H1 (cell line): ENCODE data around the gene FCRL5. TPM values are rescaled to one million over a fixed set of nuclear protein-coding genes. Genes with fewer than 3 reads are reported as not detected.

Experiments used
- CBX5 ChIP-seq: fragments of 300-800, 300-1000 bp; sonication (generic); IDR thresholded peaks from 2 replicates; pipeline ENCODE4 v1.7.1; 2016; ENCODE audit warnings: antibody characterized with exemption, low read length, low read depth
- CTBP2 ChIP-seq: IDR thresholded peaks from 2 replicates; pipeline ENCODE4 v1.7.0; 2011; ENCODE audit warnings: borderline replicate concordance, mild to moderate bottlenecking, moderate library complexity, mixed read lengths, low read length; ENCODE audit not compliant: insufficient read depth, insufficient read length
- EGR1 ChIP-seq: IDR thresholded peaks from 2 replicates; pipeline ENCODE4 v1.6.1; 2011; ENCODE audit warnings: low read depth, low read length, borderline replicate concordance
- EP300 ChIP-seq, 2 experiments: IDR thresholded peaks; 1 replicate in 1 of 2; 2 replicates in 1 of 2; pipeline ENCODE4 v1.6.1; 2011 to 2012; ENCODE audit warnings: low read depth in 2 of 2, low read length in 2 of 2, mild to moderate bottlenecking in 2 of 2, borderline replicate concordance in 1 of 2, inconsistent platforms in 1 of 2, moderate library complexity in 1 of 2
- FOSL1 ChIP-seq: IDR thresholded peaks from 2 replicates; pipeline ENCODE4 v1.6.1; 2011; ENCODE audit warnings: mild to moderate bottlenecking, low read depth, low read length, moderate library complexity; ENCODE audit not compliant: insufficient read depth
- TAF7 ChIP-seq: optimal IDR thresholded peaks from 2 replicates; pipeline ENCODE3; 2011; ENCODE audit warnings: low read depth, mild to moderate bottlenecking, inconsistent platforms, low read length, moderate library complexity, borderline replicate concordance
- polyA plus RNA-seq, 7 experiments: library from polyadenylated mRNA; depleted of rRNA in 3 of 7; stranded (reverse) in 5 of 7; unstranded in 2 of 7; fragments of >200 nt in 5 of 7; fragments of 200-250 nt in 2 of 7; gene quantifications; 1 replicate in 5 of 7; 2 replicates in 1 of 7; 4 replicates in 1 of 7; pipeline versions ENCODE4 v1.2.1 to v1.2.3, GENCODE V29; 2011 to 2013; ENCODE audit warnings: missing spikeins in 2 of 7, mixed read lengths in 2 of 7
- total RNA-seq: library from RNA; stranded (reverse); fragmentation: NEBNext Ultra II Directional; extraction: Animal tissue kit (Norgen Biotek cat#: 25700); gene quantifications from 2 replicates; pipeline ENCODE4 v1.2.1, GENCODE V29; 2021
- TF ChIP-seq, protein P1 (sequence below): fragments of 300-600 bp; sonication (generic); IDR thresholded peaks from 2 replicates; pipeline ENCODE4 v1.7.1; 2012; ENCODE audit warnings: low read length, moderate library complexity, mild to moderate bottlenecking, inconsistent platforms; ENCODE audit not compliant: insufficient replicate concordance
- TF ChIP-seq, protein P2 (sequence below): IDR thresholded peaks from 2 replicates; pipeline ENCODE4 v1.6.1; 2011; ENCODE audit warnings: low read depth, mild to moderate bottlenecking, low read length; ENCODE audit not compliant: insufficient read depth
- TF ChIP-seq, protein P3 (sequence below): IDR thresholded peaks from 2 replicates; pipeline ENCODE4 v1.6.1; 2011; ENCODE audit warnings: low read length, improper control_type of control experiment

FCRL5 gene
- total and polyA plus RNA-seq, 2 of the 8 experiments (the other 6 are each of a cell fraction or from before 2014, with no cell fraction given): 1.0 to 2.6 TPM

DNA sequence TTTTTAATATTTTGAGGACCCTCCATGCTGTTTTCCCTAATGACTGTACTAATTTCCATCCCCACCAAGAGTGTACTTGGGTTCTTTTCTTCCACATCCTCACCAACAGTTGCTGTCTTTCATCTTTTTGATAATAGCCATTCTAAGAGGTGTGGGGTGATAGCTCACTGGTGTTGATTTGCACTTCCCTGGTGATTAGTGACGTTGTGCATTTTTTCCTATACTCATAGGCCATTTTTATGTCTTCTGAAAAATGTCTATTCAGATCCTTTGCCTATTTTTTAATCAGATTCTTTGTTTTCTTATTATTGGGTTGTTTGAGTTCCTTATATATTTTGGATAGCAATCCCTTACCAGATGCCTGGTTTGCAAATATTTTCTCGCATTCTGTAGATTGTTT lies 64.2 kb downstream of the FCRL5 start (continued):
- TF ChIP-seq, protein P1, sequence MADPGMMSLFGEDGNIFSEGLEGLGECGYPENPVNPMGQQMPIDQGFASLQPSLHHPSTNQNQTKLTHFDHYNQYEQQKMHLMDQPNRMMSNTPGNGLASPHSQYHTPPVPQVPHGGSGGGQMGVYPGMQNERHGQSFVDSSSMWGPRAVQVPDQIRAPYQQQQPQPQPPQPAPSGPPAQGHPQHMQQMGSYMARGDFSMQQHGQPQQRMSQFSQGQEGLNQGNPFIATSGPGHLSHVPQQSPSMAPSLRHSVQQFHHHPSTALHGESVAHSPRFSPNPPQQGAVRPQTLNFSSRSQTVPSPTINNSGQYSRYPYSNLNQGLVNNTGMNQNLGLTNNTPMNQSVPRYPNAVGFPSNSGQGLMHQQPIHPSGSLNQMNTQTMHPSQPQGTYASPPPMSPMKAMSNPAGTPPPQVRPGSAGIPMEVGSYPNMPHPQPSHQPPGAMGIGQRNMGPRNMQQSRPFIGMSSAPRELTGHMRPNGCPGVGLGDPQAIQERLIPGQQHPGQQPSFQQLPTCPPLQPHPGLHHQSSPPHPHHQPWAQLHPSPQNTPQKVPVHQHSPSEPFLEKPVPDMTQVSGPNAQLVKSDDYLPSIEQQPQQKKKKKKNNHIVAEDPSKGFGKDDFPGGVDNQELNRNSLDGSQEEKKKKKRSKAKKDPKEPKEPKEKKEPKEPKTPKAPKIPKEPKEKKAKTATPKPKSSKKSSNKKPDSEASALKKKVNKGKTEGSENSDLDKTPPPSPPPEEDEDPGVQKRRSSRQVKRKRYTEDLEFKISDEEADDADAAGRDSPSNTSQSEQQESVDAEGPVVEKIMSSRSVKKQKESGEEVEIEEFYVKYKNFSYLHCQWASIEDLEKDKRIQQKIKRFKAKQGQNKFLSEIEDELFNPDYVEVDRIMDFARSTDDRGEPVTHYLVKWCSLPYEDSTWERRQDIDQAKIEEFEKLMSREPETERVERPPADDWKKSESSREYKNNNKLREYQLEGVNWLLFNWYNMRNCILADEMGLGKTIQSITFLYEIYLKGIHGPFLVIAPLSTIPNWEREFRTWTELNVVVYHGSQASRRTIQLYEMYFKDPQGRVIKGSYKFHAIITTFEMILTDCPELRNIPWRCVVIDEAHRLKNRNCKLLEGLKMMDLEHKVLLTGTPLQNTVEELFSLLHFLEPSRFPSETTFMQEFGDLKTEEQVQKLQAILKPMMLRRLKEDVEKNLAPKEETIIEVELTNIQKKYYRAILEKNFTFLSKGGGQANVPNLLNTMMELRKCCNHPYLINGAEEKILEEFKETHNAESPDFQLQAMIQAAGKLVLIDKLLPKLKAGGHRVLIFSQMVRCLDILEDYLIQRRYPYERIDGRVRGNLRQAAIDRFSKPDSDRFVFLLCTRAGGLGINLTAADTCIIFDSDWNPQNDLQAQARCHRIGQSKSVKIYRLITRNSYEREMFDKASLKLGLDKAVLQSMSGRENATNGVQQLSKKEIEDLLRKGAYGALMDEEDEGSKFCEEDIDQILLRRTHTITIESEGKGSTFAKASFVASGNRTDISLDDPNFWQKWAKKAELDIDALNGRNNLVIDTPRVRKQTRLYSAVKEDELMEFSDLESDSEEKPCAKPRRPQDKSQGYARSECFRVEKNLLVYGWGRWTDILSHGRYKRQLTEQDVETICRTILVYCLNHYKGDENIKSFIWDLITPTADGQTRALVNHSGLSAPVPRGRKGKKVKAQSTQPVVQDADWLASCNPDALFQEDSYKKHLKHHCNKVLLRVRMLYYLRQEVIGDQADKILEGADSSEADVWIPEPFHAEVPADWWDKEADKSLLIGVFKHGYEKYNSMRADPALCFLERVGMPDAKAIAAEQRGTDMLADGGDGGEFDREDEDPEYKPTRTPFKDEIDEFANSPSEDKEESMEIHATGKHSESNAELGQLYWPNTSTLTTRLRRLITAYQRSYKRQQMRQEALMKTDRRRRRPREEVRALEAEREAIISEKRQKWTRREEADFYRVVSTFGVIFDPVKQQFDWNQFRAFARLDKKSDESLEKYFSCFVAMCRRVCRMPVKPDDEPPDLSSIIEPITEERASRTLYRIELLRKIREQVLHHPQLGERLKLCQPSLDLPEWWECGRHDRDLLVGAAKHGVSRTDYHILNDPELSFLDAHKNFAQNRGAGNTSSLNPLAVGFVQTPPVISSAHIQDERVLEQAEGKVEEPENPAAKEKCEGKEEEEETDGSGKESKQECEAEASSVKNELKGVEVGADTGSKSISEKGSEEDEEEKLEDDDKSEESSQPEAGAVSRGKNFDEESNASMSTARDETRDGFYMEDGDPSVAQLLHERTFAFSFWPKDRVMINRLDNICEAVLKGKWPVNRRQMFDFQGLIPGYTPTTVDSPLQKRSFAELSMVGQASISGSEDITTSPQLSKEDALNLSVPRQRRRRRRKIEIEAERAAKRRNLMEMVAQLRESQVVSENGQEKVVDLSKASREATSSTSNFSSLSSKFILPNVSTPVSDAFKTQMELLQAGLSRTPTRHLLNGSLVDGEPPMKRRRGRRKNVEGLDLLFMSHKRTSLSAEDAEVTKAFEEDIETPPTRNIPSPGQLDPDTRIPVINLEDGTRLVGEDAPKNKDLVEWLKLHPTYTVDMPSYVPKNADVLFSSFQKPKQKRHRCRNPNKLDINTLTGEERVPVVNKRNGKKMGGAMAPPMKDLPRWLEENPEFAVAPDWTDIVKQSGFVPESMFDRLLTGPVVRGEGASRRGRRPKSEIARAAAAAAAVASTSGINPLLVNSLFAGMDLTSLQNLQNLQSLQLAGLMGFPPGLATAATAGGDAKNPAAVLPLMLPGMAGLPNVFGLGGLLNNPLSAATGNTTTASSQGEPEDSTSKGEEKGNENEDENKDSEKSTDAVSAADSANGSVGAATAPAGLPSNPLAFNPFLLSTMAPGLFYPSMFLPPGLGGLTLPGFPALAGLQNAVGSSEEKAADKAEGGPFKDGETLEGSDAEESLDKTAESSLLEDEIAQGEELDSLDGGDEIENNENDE: no peak
- TF ChIP-seq EP300 (IDR thresholded peaks at IDR 0.05; ENCODE audit: borderline replicate concordance in 1 of 2, low read depth in 2 of 2, low read length in 2 of 2) (no peak), FOSL1 (no peak), CBX5 (no peak), EGR1 (no peak), CTBP2 (no peak), TAF7 (no peak)
- TF ChIP-seq, protein P2, sequence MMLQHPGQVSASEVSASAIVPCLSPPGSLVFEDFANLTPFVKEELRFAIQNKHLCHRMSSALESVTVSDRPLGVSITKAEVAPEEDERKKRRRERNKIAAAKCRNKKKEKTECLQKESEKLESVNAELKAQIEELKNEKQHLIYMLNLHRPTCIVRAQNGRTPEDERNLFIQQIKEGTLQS: no peak
- TF ChIP-seq, protein P3, sequence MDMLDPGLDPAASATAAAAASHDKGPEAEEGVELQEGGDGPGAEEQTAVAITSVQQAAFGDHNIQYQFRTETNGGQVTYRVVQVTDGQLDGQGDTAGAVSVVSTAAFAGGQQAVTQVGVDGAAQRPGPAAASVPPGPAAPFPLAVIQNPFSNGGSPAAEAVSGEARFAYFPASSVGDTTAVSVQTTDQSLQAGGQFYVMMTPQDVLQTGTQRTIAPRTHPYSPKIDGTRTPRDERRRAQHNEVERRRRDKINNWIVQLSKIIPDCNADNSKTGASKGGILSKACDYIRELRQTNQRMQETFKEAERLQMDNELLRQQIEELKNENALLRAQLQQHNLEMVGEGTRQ: no peak
